Bronchial epithelial cell (primary cell): Measurements from ENCODE around the gene RASGEF1B. TPM values are rescaled to one million over a fixed set of nuclear protein-coding genes. Genes with fewer than 3 reads are reported as not detected.
"Not testable (repeated sequence)": the region's sequence is repeated elsewhere in the genome, so short reads cannot be mapped to it uniquely, and the experiment has no call there.

Source experiments
- DNase-seq: peaks from one replicate; pipeline ENCODE4 v3.0.0-alpha.2; 2010; ENCODE audit warnings: low read depth
- FAIRE-seq: peaks from 2 replicates; lab custom pipeline; 2011; peaks lifted over from hg19 to GRCh38; lab: Jason Lieb, UNC
- H3K27me3 ChIP-seq: 2 replicates; pipeline ENCODE4 v1.5.1; 2011; ENCODE audit warnings: low read length; ENCODE audit not compliant: control insufficient read depth, insufficient read depth
- H3K36me3 ChIP-seq: 2 replicates; pipeline ENCODE4 v1.5.1; 2011; ENCODE audit warnings: low read length; ENCODE audit not compliant: control insufficient read depth, insufficient read depth
- H3K4me3 ChIP-seq: 2 replicates; pipeline ENCODE4 v1.5.1; 2011; ENCODE audit warnings: mild to moderate bottlenecking, low read depth, low read length, control low read depth
- total RNA-seq: library from RNA; depleted of rRNA; stranded (reverse); fragments of >200 nt; gene quantifications from 2 replicates; pipeline ENCODE4 v1.2.1, GENCODE V29; 2014
- TF ChIP-seq, protein P1 (sequence below): IDR thresholded peaks from 2 replicates; pipeline ENCODE4 v1.5.1; 2011; ENCODE audit warnings: mild to moderate bottlenecking, moderate library complexity, low read length, control low read depth, inconsistent platforms; ENCODE audit not compliant: insufficient read depth, severe bottlenecking

RASGEF1B gene
- total RNA-seq, 1 donor from 2014 or later = 2.6 TPM

DNA sequence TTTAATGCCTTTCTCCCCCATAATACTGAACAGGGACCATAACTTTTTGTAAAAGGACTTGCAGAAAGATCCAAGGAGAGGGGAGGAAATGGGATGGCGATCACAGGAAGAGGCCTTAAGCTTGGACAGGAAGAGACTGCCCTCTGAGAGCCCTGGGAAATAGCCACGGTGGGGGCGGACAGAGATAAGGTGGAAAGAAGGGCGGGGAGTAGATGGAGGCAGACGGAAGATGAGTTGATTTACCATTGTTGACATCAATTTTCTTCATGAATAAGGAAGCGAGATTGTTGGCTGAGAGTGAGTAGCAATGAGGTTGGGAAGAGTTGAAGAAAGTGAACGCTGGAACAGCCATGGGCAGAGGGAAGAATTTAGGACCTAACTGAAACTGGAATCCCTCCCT, 63.4 kb downstream of the RASGEF1B start:
- DNase-seq (no peak), FAIRE-seq (no peak)
- H3K36me3 ChIP-seq = no peaks in the 10 kb centered on the region
- H3K4me3 ChIP-seq = no peak overlapping the region
- TF ChIP-seq, protein P1, sequence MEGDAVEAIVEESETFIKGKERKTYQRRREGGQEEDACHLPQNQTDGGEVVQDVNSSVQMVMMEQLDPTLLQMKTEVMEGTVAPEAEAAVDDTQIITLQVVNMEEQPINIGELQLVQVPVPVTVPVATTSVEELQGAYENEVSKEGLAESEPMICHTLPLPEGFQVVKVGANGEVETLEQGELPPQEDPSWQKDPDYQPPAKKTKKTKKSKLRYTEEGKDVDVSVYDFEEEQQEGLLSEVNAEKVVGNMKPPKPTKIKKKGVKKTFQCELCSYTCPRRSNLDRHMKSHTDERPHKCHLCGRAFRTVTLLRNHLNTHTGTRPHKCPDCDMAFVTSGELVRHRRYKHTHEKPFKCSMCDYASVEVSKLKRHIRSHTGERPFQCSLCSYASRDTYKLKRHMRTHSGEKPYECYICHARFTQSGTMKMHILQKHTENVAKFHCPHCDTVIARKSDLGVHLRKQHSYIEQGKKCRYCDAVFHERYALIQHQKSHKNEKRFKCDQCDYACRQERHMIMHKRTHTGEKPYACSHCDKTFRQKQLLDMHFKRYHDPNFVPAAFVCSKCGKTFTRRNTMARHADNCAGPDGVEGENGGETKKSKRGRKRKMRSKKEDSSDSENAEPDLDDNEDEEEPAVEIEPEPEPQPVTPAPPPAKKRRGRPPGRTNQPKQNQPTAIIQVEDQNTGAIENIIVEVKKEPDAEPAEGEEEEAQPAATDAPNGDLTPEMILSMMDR = no peak
- H3K27me3 ChIP-seq = no peaks in the 10 kb centered on the region

DNA sequence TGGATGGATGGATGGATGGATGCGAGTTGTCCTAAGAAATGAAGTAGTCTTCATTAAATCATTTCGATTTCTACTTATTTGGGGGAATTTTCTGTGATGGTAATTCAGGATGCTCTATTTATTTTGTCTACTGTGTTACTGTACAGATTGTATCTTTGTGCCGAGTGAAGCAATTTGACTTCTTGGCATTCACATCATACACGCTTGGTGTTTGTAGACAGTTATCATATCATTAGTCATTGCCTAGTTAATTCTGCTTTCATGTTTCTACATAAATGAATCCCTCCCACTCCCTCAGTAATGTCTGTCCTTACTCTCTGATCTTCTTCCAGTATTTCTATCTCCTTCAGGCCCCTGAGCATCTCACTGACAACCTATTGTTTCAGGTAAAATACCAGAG, 64.0 kb downstream of the RASGEF1B start:
- no peaks in the 10 kb centered on the region for H3K36me3 ChIP-seq
- H3K27me3 ChIP-seq = no peaks in the 10 kb centered on the region
- FAIRE-seq (no peak), DNase-seq (peak; percentile 71)
- TF ChIP-seq, protein P1 = no peak
- H3K4me3 ChIP-seq = no peak overlapping the region

DNA sequence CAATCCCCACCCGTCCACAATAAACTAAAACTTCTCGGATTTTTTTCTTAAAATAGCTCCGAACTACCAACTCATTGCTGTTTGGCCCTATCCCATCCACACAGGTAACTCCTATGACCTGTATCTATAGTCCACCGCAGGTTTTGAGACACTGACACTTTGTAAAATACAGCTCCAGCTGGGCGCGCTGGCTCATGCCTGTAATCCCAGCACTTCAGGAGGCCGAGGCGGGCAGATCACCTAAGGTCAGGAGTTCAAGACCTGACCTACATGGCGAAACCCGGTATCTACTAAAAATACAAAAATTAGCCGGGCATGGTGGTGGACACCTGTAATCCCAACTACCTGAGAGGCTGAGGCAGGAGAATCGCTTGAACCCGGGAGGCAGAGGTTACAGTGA, 65.2 kb downstream of the RASGEF1B start:
- H3K36me3 ChIP-seq, FAIRE-seq, H3K4me3 ChIP-seq, H3K27me3 ChIP-seq, DNase-seq: not testable (repeated sequence)

DNA sequence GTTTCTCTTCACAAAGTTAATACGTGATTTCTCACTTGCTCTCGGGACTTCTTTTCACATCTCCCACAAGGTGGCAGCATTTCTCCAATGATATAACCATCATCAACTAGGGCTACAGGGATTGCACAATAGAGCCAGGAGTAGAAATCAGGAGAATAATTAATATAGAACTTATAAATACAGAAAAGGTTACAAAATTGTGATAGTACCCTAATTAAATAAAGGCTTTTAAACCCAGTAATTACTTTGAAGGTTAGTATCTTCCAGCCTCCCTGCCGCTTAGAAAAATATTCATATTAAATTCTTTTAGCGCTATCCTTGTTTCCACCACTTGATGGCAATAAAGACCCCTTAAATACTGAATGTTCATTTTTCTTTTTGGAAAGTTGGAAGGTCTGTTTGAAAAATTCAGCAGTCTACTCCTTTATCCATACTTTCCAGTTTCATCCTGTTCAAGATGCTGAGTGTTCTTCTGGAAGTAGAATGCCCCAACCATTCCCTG, 65.8 kb downstream of the RASGEF1B start:
- no peak overlapping the region for H3K4me3 ChIP-seq
- H3K27me3 ChIP-seq = no peaks in the 10 kb centered on the region
- no peaks in the 10 kb centered on the region for H3K36me3 ChIP-seq
- TF ChIP-seq, protein P1 = peak; percentile 31
- FAIRE-seq (no peak), DNase-seq (peak; percentile 67)

DNA sequence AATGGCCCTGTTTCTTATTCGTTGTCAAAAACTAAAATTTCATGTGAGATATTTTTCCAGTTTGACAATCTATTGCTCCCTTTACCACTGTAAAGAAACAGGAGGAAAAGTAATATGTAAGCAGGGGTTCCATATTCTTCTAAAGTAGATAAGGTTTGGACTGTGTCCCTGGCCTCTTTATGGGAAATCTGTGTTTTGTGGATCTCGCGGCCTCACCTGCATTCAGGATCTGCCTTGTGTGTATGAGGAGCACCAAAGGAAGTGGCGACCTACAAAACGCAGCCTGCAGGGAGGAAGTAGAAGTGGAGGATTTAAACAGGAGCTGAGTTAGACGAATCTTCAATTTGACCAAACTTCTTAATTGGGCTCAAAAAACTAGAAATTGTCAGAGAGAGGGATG, 67.0 kb downstream of the RASGEF1B start:
- Histone ChIP-seq H3K4me3 (no peak overlapping the region), H3K36me3 (no peaks in the 10 kb centered on the region), H3K27me3 (peaks cover 1% of the 10 kb centered on the region)
- TF ChIP-seq, protein P1 = no peak
- no peak for FAIRE-seq
- no peak for DNase-seq

DNA sequence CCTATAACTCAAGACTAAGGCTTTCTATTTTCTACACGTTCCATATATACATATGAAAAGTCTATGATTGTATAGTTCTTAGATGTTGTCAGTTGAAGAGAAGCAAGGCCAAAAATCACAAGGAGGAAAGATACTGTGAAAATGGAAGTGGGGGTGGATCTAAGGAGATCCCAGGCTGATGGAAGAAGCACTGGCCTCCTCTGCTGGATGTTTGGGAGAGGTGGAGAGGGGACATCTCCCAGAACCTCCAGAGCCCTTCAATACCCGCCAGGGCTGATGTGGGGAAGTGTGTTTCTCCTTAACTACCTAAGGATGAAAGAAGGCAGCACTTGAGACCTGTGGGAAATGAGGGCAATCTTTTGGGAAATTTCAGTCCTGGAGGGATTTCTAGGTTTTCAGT, 67.4 kb downstream of the RASGEF1B start:
- Histone ChIP-seq H3K27me3 (peaks cover 1% of the 10 kb centered on the region), H3K36me3 (no peaks in the 10 kb centered on the region), H3K4me3 (no peak overlapping the region)
- TF ChIP-seq, protein P1 = peak; percentile 26
- DNase-seq (no peak), FAIRE-seq (no peak)
